Stomach (tissue), 19 donors: ENCODE results near the gene LAMTOR1. TPM values are rescaled to one million over a fixed set of nuclear protein-coding genes. Genes with fewer than 3 reads are reported as not detected.
A peak's percentile ranks its signal among the peaks of the same experiment; 100 is the strongest.

Source experiments
- DNase-seq, 2 donors: peaks; one replicate each; pipeline versions ENCODE4 v3.0.0 to v3.0.0-alpha.2; 2013 to 2019
- H3K27ac ChIP-seq, 5 donors: fragments of 200-600 bp in 4 of 5; sonication (generic) in 4 of 5; one replicate each; pipeline ENCODE4 v1.5.1; 2013 to 2019; ENCODE audit warnings: mild to moderate bottlenecking in 1 of 5, moderate library complexity in 1 of 5
- H3K27me3 ChIP-seq, 3 donors: fragments of 200-600 bp; sonication (generic); one replicate each; pipeline ENCODE4 v1.5.1; 2017 to 2019; ENCODE audit warnings: mixed run types in 1 of 3
- H3K36me3 ChIP-seq, 4 donors: fragments of 200-600 bp; sonication (generic); 1 replicate in 3 of 4; 2 replicates in 1 of 4; pipeline ENCODE4 v1.5.1; 2016 to 2019
- H3K4me1 ChIP-seq, 4 donors: fragments of 200-600 bp; sonication (generic); one replicate each; pipeline ENCODE4 v1.5.1; 2016 to 2019
- H3K4me3 ChIP-seq, 4 donors: fragments of 200-600 bp; sonication (generic) in 3 of 4; one replicate each; pipeline ENCODE4 v1.5.1; 2016 to 2019; ENCODE audit warnings: mild to moderate bottlenecking in 1 of 4
- H3K9me3 ChIP-seq, 4 donors: fragments of 200-600 bp; sonication (generic); one replicate each; pipeline ENCODE4 v1.5.1; 2016 to 2019
- CTCF ChIP-seq, 7 experiments: fragments of 450-650 bp in 4 of 7; fragments of 200-600 bp in 3 of 7; sonication (generic) in 3 of 7; IDR thresholded peaks; one replicate each; pipeline ENCODE4 v1.5.1; 2016 to 2019; ENCODE audit warnings: antibody characterized with exemption in 7 of 7, control low read depth in 2 of 7, mild to moderate bottlenecking in 1 of 7
- EP300 ChIP-seq: sonication (generic); formaldehyde crosslinking; IDR thresholded peaks from one replicate; pipeline ENCODE4 v1.6.1; 2017; ENCODE audit warnings: antibody characterized with exemption
- POLR2A ChIP-seq, 4 donors: fragments of 450-650 bp; IDR thresholded peaks; one replicate each; pipeline ENCODE4 v1.6.1; 2016; ENCODE audit warnings: antibody characterized with exemption in 4 of 4, control low read depth in 2 of 4, mild to moderate bottlenecking in 1 of 4, moderate library complexity in 1 of 4
- POLR2AphosphoS5 ChIP-seq, 3 donors: sonication (generic); formaldehyde crosslinking; IDR thresholded peaks; one replicate each; pipeline ENCODE4 v1.6.1; 2016; ENCODE audit warnings: antibody characterized with exemption in 3 of 3
- WGBS, 5 donors: extraction: QIAGEN DNeasy Blood & Tissue Kit in 3 of 5; methylation state at CpG; one replicate each; pipeline versions ENCODE4 v1.1.5 to v1.1.7; 2013 to 2018; 5-methylcytosine and 5-hydroxymethylcytosine counted together
- intact Hi-C: fragments of 100-400 bp; cut with DNase I; formaldehyde crosslinking; loops from one replicate; pipeline ENCODE4 v1.15.1; 2023; ENCODE audit warnings: low total_unique reads
- long read RNA-seq, 10 donors: transcript quantifications; one replicate each; lab custom pipeline, GENCODE V29; 2026
- polyA plus RNA-seq, 3 donors: library from polyadenylated mRNA; stranded (reverse); fragments of 200-250 nt; gene quantifications; one replicate each; pipeline ENCODE4 v1.2.3, GENCODE V29; 2013
- total RNA-seq, 5 donors: library from RNA; depleted of rRNA; stranded (reverse); fragments of >200 nt; gene quantifications; one replicate each; pipeline versions ENCODE4 v1.1.0 to v1.2.3, GENCODE V29; 2014 to 2016
- donor health status: healthy with polysubstance abuse.
- donor health status: Bipolar disorder and iron deficiency.
- donor health status: healthy.

The LAMTOR1 gene
- total RNA-seq: 100 to 1,000 TPM in 2 of 5 donors, 10 to 100 TPM in 2, 1 to 10 TPM in 1; 3.5 to 121 (median 88.4) TPM
- polyA plus RNA-seq: 100 to 1,000 TPM in 2 of 3 donors, 10 to 100 TPM in 1; 88.6 to 159 (median 153) TPM
- long read RNA-seq, donor 1, transcript LAMTOR1-201 (5 exons, 1,179 nt): major isoform, 22 of 22 reads
- long read RNA-seq, donor 1, partial matches to known transcripts: 0 of 22 reads
- long read RNA-seq, donor 1, other reads (novel, unspliced or antisense): 0 of 22 reads
- long read RNA-seq, donor 2, transcript LAMTOR1-201 (5 exons, 1,179 nt): major isoform, 34 of 36 reads
- long read RNA-seq, donor 2, partial matches to known transcripts: 0 of 36 reads
- long read RNA-seq, donor 2, other reads (novel, unspliced or antisense): 0 of 36 reads
- long read RNA-seq, donor 3, transcript LAMTOR1-201 (5 exons, 1,179 nt): major isoform, 20 of 21 reads
- long read RNA-seq, donor 3, partial matches to known transcripts: 0 of 21 reads
- long read RNA-seq, donor 3, other reads (novel, unspliced or antisense): 0 of 21 reads
- long read RNA-seq, donor 4, transcript LAMTOR1-201 (5 exons, 1,179 nt): major isoform, 5 of 5 reads
- long read RNA-seq, donor 4, partial matches to known transcripts: 0 of 5 reads
- long read RNA-seq, donor 4, other reads (novel, unspliced or antisense): 0 of 5 reads
- long read RNA-seq, donor 5, transcript LAMTOR1-201 (5 exons, 1,179 nt): major isoform, 32 of 34 reads
- long read RNA-seq, donor 5, partial matches to known transcripts: 0 of 34 reads
- long read RNA-seq, donor 5, other reads (novel, unspliced or antisense): 0 of 34 reads
- long read RNA-seq, donor 6, transcript LAMTOR1-201 (5 exons, 1,179 nt): major isoform, 66 of 69 reads
- long read RNA-seq, donor 6, partial matches to known transcripts: 0 of 69 reads
- long read RNA-seq, donor 6, other reads (novel, unspliced or antisense): 0 of 69 reads
- long read RNA-seq, donor 7, transcript LAMTOR1-201 (5 exons, 1,179 nt): major isoform, 40 of 40 reads
- long read RNA-seq, donor 7, partial matches to known transcripts: 0 of 40 reads
- long read RNA-seq, donor 7, other reads (novel, unspliced or antisense): 0 of 40 reads
- long read RNA-seq, donor 8, transcript LAMTOR1-201 (5 exons, 1,179 nt): major isoform, 37 of 39 reads
- long read RNA-seq, donor 8, partial matches to known transcripts: 0 of 39 reads
- long read RNA-seq, donor 8, other reads (novel, unspliced or antisense): 0 of 39 reads
- long read RNA-seq, donor 9, transcript LAMTOR1-201 (5 exons, 1,179 nt): major isoform, 32 of 34 reads
- long read RNA-seq, donor 9, partial matches to known transcripts: 0 of 34 reads
- long read RNA-seq, donor 9, other reads (novel, unspliced or antisense): 0 of 34 reads
- long read RNA-seq, donor 10, transcript LAMTOR1-201 (5 exons, 1,179 nt): major isoform, 23 of 25 reads
- long read RNA-seq, donor 10, partial matches to known transcripts: 0 of 25 reads
- long read RNA-seq, donor 10, other reads (novel, unspliced or antisense): 0 of 25 reads

GRCh38 chr11:72102946-72103753 is at the start of gene LAMTOR1:
Gene LAMTOR1, minus strand, starts transcription at chr11:72103297. Its CDS starts 73 bp downstream, at chr11:72103224.
- H3K27me3 ChIP-seq: no peaks in the 10 kb centered on the region
- TF ChIP-seq POLR2A (IDR thresholded peaks at IDR 0.05) (peak in 1 of 4 donors; percentile 13), POLR2AphosphoS5 (IDR thresholded peaks at IDR 0.05) (peak; percentile 79 to 86 (median 79)), EP300 (no peak), CTCF (IDR thresholded peaks at IDR 0.05) (peak in 5 of 7 experiments; percentile 28 to 67 (median 49))
- DNase-seq: peak; percentile 100
- 2 to 4% (median 2%) methylated on average over 37 to 64 of the region's 64 CpGs for WGBS, 5 donors
- H3K27ac ChIP-seq: peak within 1 kb of the TSS; percentile 93 to 97 (median 96)
- no peaks in the 10 kb centered on the region for H3K9me3 ChIP-seq
- H3K4me3 ChIP-seq: peak within 1 kb of the TSS; percentile 66 to 98 (median 82)
- H3K36me3 ChIP-seq: peaks cover 12 to 39% (median 28%) of the 10 kb centered on the region in 4 donors
- peaks cover 22 to 51% (median 45%) of the 10 kb centered on the region in 4 donors for H3K4me1 ChIP-seq
- intact Hi-C loops: no loop called here

GRCh38 chr11:72150882-72151281 is 47.8 kb upstream of the LAMTOR1 start:
- TF ChIP-seq POLR2AphosphoS5 (IDR thresholded peaks at IDR 0.05): no peak
- WGBS, 5 donors: 58 to 75% (median 68%) methylated on average over 4 of the region's 4 CpGs
- no peaks in the 10 kb centered on the region for H3K36me3 ChIP-seq
- intact Hi-C loops: no loop called here
- no peaks in the 10 kb centered on the region for H3K9me3 ChIP-seq
- H3K4me1 ChIP-seq: no peaks in the 10 kb centered on the region
- no peaks in the 10 kb centered on the region for H3K27me3 ChIP-seq
- H3K27ac ChIP-seq: no peak overlapping the region
- no peak overlapping the region for H3K4me3 ChIP-seq
- DNase-seq: no peak

- DNase-seq: no peak
- whole genome bisulfite sequencing, 5 donors: 26 to 73% (median 32%) methylated on average over 2 of the region's 2 CpGs
- H3K27ac ChIP-seq: no peak overlapping the region
- intact Hi-C loops: loop anchor here (5.0 kb wide), 1 partner anchor 169 kb away; no protein-coding TSS in a partner anchor
- no peaks in the 10 kb centered on the region for H3K4me1 ChIP-seq
- H3K36me3 ChIP-seq: no peaks in the 10 kb centered on the region
- no peaks in the 10 kb centered on the region for H3K9me3 ChIP-seq
- H3K27me3 ChIP-seq: no peaks in the 10 kb centered on the region
- no peak for TF ChIP-seq POLR2AphosphoS5 (IDR thresholded peaks at IDR 0.05)
- TF ChIP-seq CTCF (IDR thresholded peaks at IDR 0.05): no peak
- TF ChIP-seq POLR2A (IDR thresholded peaks at IDR 0.05): no peak
- TF ChIP-seq EP300: no peak
- no peak overlapping the region for H3K4me3 ChIP-seq
These were observed 43.5 kb upstream of the LAMTOR1 start for GRCh38 chr11:72146625-72147024.
